ENCODE results near the gene SMARCA2.

SMARCA2 gene

DNA sequence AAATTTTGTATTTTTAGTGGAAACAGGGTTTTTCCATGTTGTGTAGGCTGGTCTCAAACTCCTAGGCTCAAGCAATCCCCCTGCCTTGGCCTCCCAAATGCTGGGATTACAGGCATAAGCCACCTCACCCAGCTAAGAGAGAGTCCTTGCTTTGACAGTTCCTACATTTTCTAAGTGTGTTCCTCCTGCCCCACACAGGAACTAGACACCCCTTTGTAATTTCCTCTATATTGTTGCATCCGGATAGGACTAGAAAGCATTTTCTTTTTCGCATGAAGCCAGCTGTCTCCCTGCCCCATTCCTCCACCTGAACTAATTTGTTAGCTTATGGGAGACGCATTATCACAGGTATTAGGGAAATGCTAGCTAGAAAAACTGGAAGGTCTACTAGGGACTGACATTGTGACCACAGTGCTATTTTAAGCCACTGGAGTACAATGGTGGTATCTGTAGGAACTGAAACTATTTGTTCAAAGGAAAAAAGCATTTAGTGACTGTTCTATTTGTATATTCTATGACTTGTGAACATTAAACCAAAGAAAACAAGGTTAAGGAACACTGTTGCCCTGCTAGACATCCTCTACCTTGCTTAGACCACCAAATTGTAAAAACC, 214.1 kb downstream of the SMARCA2 start:
- TF ChIP-seq, protein P1, sequence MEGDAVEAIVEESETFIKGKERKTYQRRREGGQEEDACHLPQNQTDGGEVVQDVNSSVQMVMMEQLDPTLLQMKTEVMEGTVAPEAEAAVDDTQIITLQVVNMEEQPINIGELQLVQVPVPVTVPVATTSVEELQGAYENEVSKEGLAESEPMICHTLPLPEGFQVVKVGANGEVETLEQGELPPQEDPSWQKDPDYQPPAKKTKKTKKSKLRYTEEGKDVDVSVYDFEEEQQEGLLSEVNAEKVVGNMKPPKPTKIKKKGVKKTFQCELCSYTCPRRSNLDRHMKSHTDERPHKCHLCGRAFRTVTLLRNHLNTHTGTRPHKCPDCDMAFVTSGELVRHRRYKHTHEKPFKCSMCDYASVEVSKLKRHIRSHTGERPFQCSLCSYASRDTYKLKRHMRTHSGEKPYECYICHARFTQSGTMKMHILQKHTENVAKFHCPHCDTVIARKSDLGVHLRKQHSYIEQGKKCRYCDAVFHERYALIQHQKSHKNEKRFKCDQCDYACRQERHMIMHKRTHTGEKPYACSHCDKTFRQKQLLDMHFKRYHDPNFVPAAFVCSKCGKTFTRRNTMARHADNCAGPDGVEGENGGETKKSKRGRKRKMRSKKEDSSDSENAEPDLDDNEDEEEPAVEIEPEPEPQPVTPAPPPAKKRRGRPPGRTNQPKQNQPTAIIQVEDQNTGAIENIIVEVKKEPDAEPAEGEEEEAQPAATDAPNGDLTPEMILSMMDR (IDR thresholded peaks at IDR 0.05): no peak
- no peak for DNase-seq
- Histone ChIP-seq H3K4me1 (peaks cover 0 to 4% (median 0%) of the 10 kb centered on the region in 4 donors), H3K4me3 (no peak overlapping the region), H3K9me3 (no peaks in the 10 kb centered on the region), H3K36me3 (no peaks in the 10 kb centered on the region), H3K27ac (no peak overlapping the region), H3K27me3 (no peaks in the 10 kb centered on the region)
- intact Hi-C loops (cut with DNase I; ENCODE audit: low total_unique reads): no loop called here

DNA sequence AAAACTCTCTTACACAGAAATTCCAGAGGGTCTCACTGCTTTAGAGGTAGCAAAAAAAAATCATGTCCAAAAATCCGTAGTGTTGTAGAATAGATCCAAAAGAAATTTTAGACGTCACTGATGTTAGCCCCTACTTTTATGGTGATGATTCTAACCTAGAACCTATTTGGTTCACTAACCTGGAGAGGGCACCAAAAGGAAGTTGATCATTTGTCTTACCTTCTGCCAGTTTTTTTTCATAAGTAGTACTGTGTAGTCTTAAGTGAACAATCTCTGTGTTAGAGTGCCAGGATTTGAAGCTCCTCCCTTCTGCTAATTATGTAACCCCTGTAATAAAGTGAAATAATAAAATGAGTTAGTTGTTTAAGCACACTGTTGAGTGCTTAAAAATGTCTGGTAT, 215.2 kb downstream of the SMARCA2 start:
- intact Hi-C loops (cut with DNase I; ENCODE audit: low total_unique reads): loop anchor here (10.0 kb wide), 1 partner anchor 56 kb away; no protein-coding TSS in a partner anchor
- TF ChIP-seq, protein P1 (IDR thresholded peaks at IDR 0.05): no peak
- no peak overlapping the region for H3K27ac ChIP-seq
- H3K4me1 ChIP-seq: peaks cover 0 to 4% (median 0%) of the 10 kb centered on the region in 4 donors
- H3K9me3 ChIP-seq: no peaks in the 10 kb centered on the region
- no peaks in the 10 kb centered on the region for H3K36me3 ChIP-seq
- no peak for DNase-seq
- H3K4me3 ChIP-seq: no peak overlapping the region
- no peaks in the 10 kb centered on the region for H3K27me3 ChIP-seq

DNA sequence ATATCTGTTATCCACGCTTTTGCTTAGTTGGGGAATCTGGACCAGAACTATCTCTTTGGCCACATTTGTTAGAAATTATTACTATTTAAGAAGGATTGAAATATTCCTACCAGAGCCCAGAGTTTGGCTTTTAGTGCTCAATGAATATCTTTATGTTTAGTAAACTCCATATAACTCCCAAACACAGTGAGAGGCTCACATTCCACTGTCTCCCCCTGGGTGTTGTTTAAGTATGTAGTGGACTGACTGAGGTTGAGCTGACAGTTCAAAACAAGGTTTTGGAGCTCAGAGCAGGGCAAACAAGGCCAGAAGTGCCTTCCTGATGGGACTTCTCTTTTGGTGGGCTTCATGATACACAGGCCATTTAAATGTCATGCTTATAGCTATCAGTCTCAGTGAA, 216.0 kb downstream of the SMARCA2 start:
- Histone ChIP-seq H3K4me3 (no peak overlapping the region), H3K27me3 (no peaks in the 10 kb centered on the region), H3K9me3 (no peaks in the 10 kb centered on the region), H3K27ac (no peak overlapping the region), H3K4me1 (peaks cover 0 to 4% (median 0%) of the 10 kb centered on the region in 4 donors), H3K36me3 (no peaks in the 10 kb centered on the region)
- DNase-seq: no peak
- intact Hi-C loops (cut with DNase I; ENCODE audit: low total_unique reads): loop anchor here (10.0 kb wide), 1 partner anchor 56 kb away; no protein-coding TSS in a partner anchor
- TF ChIP-seq, protein P1 (IDR thresholded peaks at IDR 0.05): no peak

DNA sequence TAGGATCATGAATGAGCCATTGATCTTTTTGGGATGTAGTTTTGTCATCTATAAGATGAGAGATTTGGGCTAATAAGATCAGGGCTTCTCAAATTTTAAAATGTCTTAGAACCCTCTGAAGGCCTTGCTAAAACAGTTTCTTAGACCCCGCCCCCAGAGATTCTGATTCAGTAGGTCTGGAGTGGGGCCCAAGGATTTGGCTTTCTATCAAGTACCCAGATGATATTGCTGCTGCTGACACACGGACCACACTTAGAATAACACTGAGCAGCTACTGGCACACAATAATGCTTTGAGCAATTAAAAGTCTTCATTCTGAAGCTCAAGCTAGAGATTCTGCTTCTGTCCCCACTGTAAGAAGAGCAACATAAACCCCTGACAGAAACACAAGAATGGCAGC, 216.7 kb downstream of the SMARCA2 start:
- intact Hi-C loops (cut with DNase I; ENCODE audit: low total_unique reads): loop anchor here (10.0 kb wide), 1 partner anchor 57 kb away; no protein-coding TSS in a partner anchor

DNA sequence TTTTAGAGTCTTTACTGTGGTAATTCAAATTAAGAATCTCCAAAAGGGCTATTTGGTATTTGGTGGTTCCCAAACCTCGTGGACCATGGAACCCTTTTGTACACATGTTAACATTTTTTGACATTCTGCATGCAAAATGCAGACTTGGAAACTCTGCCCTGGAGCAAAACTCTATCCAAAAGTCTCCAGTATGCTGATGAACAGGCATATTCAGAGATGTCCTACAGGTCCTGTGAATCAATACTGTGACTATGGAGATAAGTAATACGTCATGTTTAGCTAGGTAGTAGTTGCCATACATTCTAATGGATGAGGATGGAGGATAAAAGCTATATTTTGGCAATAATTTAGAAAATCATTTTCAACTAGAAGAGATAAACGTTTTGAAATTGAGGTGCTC, 218.1 kb downstream of the SMARCA2 start:
- Histone ChIP-seq H3K4me1 (peaks cover 0 to 4% (median 0%) of the 10 kb centered on the region in 4 donors), H3K36me3 (no peaks in the 10 kb centered on the region), H3K27me3 (no peaks in the 10 kb centered on the region), H3K27ac (no peak overlapping the region), H3K4me3 (no peak overlapping the region), H3K9me3 (no peaks in the 10 kb centered on the region)
- intact Hi-C loops (cut with DNase I; ENCODE audit: low total_unique reads): loop anchor here (10.0 kb wide), 1 partner anchor 58 kb away; no protein-coding TSS in a partner anchor
- TF ChIP-seq, protein P1 (IDR thresholded peaks at IDR 0.05): no peak
- no peak for DNase-seq

More for the DNA sequence above, 216.7 kb downstream of the SMARCA2 start:
- H3K9me3 ChIP-seq: no peaks in the 10 kb centered on the region
- no peaks in the 10 kb centered on the region for H3K36me3 ChIP-seq
- TF ChIP-seq, protein P1 (IDR thresholded peaks at IDR 0.05): no peak
- no peaks in the 10 kb centered on the region for H3K27me3 ChIP-seq
- H3K27ac ChIP-seq: no peak overlapping the region
- peaks cover 0 to 4% (median 0%) of the 10 kb centered on the region in 4 donors for H3K4me1 ChIP-seq
- DNase-seq: no peak
- no peak overlapping the region for H3K4me3 ChIP-seq
